NCI-H345 (cell line): Measurements from ENCODE around the gene MYL1.
A peak's percentile ranks its signal among the peaks of the same experiment; 100 is the strongest.

Source experiments
- DNase-seq: peaks from one replicate; lab custom pipeline; 2025; lab: John Stamatoyannopoulos, UW

The MYL1 gene

GRCh38 chr2:210315015-210315788 is at the start of gene MYL1:
TSS of gene MYL1 (minus strand) at chr2:210315174. CDS start at chr2:210315042, 132 bp downstream.
- DNase-seq, result no peak

GRCh38 chr2:210363876-210364275 is 48.9 kb upstream of the MYL1 start:
- DNase-seq, result no peak

- peak; percentile 18 for DNase-seq
Observed at GRCh38 chr2:210363261-210363660, 48.3 kb upstream of the MYL1 start.

GRCh38 chr2:210360412-210360811 is 45.4 kb upstream of the MYL1 start:
- no peak for DNase-seq

- DNase-seq, result no peak
Observed at GRCh38 chr2:210356944-210357343, 42.0 kb upstream of the MYL1 start.

GRCh38 chr2:210337159-210337558 is 22.2 kb upstream of the MYL1 start:
- DNase-seq, result no peak

- no peak for DNase-seq
Observed at GRCh38 chr2:210324906-210325305, 9.9 kb upstream of the MYL1 start.

GRCh38 chr2:210324458-210324857 is 9.5 kb upstream of the MYL1 start:
- DNase-seq, result no peak

GRCh38 chr2:210323003-210323402 is 8.0 kb upstream of the MYL1 start:
- DNase-seq, result no peak

- DNase-seq, result no peak
Observed at GRCh38 chr2:210318891-210319290, 3.9 kb upstream of the MYL1 start.

GRCh38 chr2:210318486-210318885 is 3.5 kb upstream of the MYL1 start:
- no peak for DNase-seq

- no peak for DNase-seq
Observed at GRCh38 chr2:210310550-210310949, 4.4 kb downstream of the MYL1 start.

GRCh38 chr2:210309548-210310233 is 5.3 kb downstream of the MYL1 start:
- DNase-seq, result no peak

- no peak for DNase-seq
Observed at GRCh38 chr2:210303498-210303897, 11.5 kb downstream of the MYL1 start.

GRCh38 chr2:210302326-210302725 is 12.6 kb downstream of the MYL1 start:
- no peak for DNase-seq

- no peak for DNase-seq
Observed at GRCh38 chr2:210299866-210300373, 15.1 kb downstream of the MYL1 start.

GRCh38 chr2:210288408-210288807 is 26.6 kb downstream of the MYL1 start:
- no peak for DNase-seq

GRCh38 chr2:210287301-210287700 is 27.7 kb downstream of the MYL1 start:
- no peak for DNase-seq

GRCh38 chr2:210286123-210286680 is 28.8 kb downstream of the MYL1 start:
- no peak for DNase-seq

GRCh38 chr2:210277133-210277532 is 37.8 kb downstream of the MYL1 start:
- DNase-seq, result no peak

GRCh38 chr2:210271300-210271699 is 43.7 kb downstream of the MYL1 start:
- no peak for DNase-seq

GRCh38 chr2:210269148-210269547 is 45.8 kb downstream of the MYL1 start:
- no peak for DNase-seq

- DNase-seq, result no peak
Observed at GRCh38 chr2:210268281-210268680, 46.7 kb downstream of the MYL1 start.
